ENCODE data around the gene C6orf89.

DNA sequence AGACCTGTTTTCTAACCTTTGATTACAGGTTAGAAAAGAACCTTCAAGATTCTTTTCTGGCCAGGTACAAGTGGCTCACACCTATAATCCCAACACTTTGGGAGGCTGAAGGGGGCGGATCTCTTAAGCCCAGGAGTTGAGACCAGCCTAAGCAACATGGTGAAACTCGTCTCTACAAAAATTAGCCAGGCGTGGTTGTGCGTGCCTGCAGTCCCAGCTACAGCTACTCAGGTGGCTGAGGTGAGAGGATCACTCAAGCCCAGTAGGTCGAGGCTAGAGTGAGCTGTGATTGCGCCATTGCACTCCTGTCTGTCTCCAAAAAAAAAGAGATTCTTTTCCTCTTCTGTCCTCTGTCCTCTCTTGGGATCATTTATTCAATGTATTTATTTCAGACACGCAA is 25.6 kb upstream of the C6orf89 start:
- TF ChIP-seq, protein P1, sequence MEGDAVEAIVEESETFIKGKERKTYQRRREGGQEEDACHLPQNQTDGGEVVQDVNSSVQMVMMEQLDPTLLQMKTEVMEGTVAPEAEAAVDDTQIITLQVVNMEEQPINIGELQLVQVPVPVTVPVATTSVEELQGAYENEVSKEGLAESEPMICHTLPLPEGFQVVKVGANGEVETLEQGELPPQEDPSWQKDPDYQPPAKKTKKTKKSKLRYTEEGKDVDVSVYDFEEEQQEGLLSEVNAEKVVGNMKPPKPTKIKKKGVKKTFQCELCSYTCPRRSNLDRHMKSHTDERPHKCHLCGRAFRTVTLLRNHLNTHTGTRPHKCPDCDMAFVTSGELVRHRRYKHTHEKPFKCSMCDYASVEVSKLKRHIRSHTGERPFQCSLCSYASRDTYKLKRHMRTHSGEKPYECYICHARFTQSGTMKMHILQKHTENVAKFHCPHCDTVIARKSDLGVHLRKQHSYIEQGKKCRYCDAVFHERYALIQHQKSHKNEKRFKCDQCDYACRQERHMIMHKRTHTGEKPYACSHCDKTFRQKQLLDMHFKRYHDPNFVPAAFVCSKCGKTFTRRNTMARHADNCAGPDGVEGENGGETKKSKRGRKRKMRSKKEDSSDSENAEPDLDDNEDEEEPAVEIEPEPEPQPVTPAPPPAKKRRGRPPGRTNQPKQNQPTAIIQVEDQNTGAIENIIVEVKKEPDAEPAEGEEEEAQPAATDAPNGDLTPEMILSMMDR (IDR thresholded peaks at IDR 0.05 in 8 of 11, conservative IDR thresholded peaks at IDR 0.05 in 3 of 11): no peak
- TF ChIP-seq POLR2A (IDR thresholded peaks at IDR 0.05): no peak
- no peak for TF ChIP-seq POLR2AphosphoS5 (IDR thresholded peaks at IDR 0.05)
